Measurements from ENCODE around the gene PRKN. TPM values are rescaled to one million over a fixed set of nuclear protein-coding genes. Genes with fewer than 3 reads are reported as not detected.

PRKN gene
- total and polyA plus RNA-seq, 9 of the 15 experiments (the other 6 are each of a cell fraction or from before 2014, with no cell fraction given): 0.03 to 0.96 (median 0.15) TPM; not detected in 2

DNA sequence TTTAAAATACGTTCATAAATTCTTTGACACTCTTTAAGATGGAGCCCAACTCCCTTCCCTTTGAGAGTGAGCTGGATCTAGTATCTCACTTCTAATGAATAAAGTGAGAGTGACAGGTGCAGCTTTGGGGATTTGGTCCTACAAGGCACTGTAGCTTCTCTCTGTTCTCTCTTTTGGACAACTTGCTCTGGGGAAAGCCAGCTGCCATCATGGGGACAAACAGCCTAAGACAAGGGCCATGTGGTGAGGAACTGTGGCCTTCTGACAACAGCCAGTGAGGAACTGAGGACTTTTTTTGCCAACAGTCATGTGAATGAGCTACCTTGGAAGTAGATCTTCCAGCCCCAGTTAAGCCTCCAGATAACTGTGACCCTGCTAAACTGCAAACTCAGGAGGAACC, 1180.9 kb downstream of the PRKN start (continued):
- TF ChIP-seq, protein P1, sequence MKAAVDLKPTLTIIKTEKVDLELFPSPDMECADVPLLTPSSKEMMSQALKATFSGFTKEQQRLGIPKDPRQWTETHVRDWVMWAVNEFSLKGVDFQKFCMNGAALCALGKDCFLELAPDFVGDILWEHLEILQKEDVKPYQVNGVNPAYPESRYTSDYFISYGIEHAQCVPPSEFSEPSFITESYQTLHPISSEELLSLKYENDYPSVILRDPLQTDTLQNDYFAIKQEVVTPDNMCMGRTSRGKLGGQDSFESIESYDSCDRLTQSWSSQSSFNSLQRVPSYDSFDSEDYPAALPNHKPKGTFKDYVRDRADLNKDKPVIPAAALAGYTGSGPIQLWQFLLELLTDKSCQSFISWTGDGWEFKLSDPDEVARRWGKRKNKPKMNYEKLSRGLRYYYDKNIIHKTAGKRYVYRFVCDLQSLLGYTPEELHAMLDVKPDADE (conservative IDR thresholded peaks at IDR 0.05; ENCODE audit: control insufficient read depth, low read depth, low read length): no peak
- TF ChIP-seq GATAD2A (IDR thresholded peaks at IDR 0.05) (no peak), ZNF551 (CRISPR knock-in tag; IDR thresholded peaks at IDR 0.05) (no peak), ZBTB43 (CRISPR knock-in tag; IDR thresholded peaks at IDR 0.05) (no peak), THAP7 (CRISPR knock-in tag; IDR thresholded peaks at IDR 0.05) (no peak)

- WGBS (ENCODE audit: insufficient coverage, low coverage, missing lambda C conversion rate): 0% methylated on average over 2 of the region's 2 CpGs
- intact Hi-C loops (cut with micrococcal nuclease) (no loop called here), in situ Hi-C loops (cut with MboI) (no loop called here)
- Histone ChIP-seq H3K79me2 (ENCODE audit: control insufficient read depth, insufficient read depth, low read length) (no peaks in the 10 kb centered on the region), H3K9ac (ENCODE audit: insufficient read depth in 1 of 2, low read depth in 2 of 2, low read length in 2 of 2) (no peak overlapping the region), H3K9me3 (replicated peaks; ENCODE audit: control insufficient read depth, insufficient read depth, low read depth, low read length) (no peaks in the 10 kb centered on the region), H2AFZ (ENCODE audit: low read depth, low read length) (no peak overlapping the region), H3K27me3 (ENCODE audit: control insufficient read depth in 2 of 2, insufficient read depth in 2 of 2, low read length in 2 of 2) (no peaks in the 10 kb centered on the region; a peak in 1 of 5 replicates), H3K9me1 (ENCODE audit: control insufficient read depth, insufficient read depth, low read length) (no peaks in the 10 kb centered on the region), H3K4me3 (no peak overlapping the region), H3K4me1 (replicated peaks in 1 of 2; ENCODE audit: control insufficient read depth in 2 of 2, insufficient read depth in 2 of 2, low read length in 2 of 2) (no peaks in the 10 kb centered on the region), H3K36me3 (ENCODE audit: control insufficient read depth, insufficient read depth, low read length) (no peaks in the 10 kb centered on the region), H4K20me1 (replicated peaks; ENCODE audit: control insufficient read depth, insufficient read depth, low read length) (no peaks in the 10 kb centered on the region), H3K27ac (ENCODE audit: extremely low read depth, low read depth, low read length) (no peak overlapping the region), H3K4me2 (ENCODE audit: insufficient read depth, low read length) (no peak overlapping the region)
- ATAC-seq: no peak
- no TSS peak for BruUV-seq (replicated peaks)
- POLR2A ChIA-PET: interaction anchor here (0.8 to 1.2 kb wide), 3 partner anchors 8 to 23 kb away, joined by 4 to 5 read pairs (median 5); no protein-coding TSS in a partner anchor
- no peak for FAIRE-seq
- DNase-seq (ENCODE audit: extremely low read depth in 1 of 4, low spot score in 3 of 4): no peak
- CTCF ChIA-PET (ENCODE audit: low intra/inter-chr PET ratio): no interaction called here
- TF ChIP-seq ZNF184 (CRISPR knock-in tag; IDR thresholded peaks at IDR 0.05) (no peak), FOXM1 (IDR thresholded peaks at IDR 0.05; ENCODE audit: low read depth) (no peak), FOXM1 (CRISPR knock-in tag; IDR thresholded peaks at IDR 0.05; ENCODE audit: low read depth) (no peak), POLR2AphosphoS5 (IDR thresholded peaks at IDR 0.05; ENCODE audit: control insufficient read depth, insufficient read depth, low read depth, low read length) (no peak), ZNF707 (CRISPR knock-in tag; conservative IDR thresholded peaks at IDR 0.05) (no peak), ZNF77 (CRISPR knock-in tag; IDR thresholded peaks at IDR 0.05) (no peak), NCOA2 (IDR thresholded peaks at IDR 0.05; ENCODE audit: partially characterized antibody in 2 of 2) (no peak), NEUROD1 (IDR thresholded peaks at IDR 0.05; ENCODE audit: borderline replicate concordance, low read depth, low read length, partially characterized antibody) (no peak), IFI16 (CRISPR knock-in tag; IDR thresholded peaks at IDR 0.05) (no peak), ZBTB2 (IDR thresholded peaks at IDR 0.05) (no peak)
Observed at GRCh38 chr6:161545741-161546140, 1181.8 kb downstream of the PRKN start.
